Activated T-cell treated with anti-CD3 and anti-CD28 coated beads for 1 hour (primary cell): ENCODE results near the gene ZMPSTE24.

ENCODE experiments used
- DNase-seq: peaks from one replicate; pipeline ENCODE4 v3.0.0-alpha.2; 2020; ENCODE audit warnings: low read depth

ZMPSTE24 gene

GRCh38 chr1:40264354-40264781 lies 6.3 kb downstream of the ZMPSTE24 start:
- DNase-seq = no peak

DNA sequence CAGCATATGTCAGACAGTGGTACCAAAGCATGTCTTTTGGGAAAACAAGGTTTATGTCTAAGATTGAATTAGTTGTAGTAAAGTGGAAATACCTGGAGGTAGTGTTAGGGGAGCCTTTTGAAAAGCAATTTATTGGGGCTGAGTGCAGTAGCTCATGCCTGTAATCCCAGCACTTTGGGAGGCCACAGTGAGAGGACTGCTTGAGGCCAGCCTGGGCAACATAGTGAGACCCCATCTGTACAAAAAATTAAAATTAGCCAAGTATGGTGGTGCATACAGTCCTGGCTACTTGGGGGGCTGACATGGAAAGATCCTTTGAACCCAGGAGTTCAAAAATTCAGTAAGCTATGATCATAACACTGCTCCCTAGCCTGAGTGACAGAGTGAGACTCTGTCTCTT lies 7.3 kb downstream of the ZMPSTE24 start:
- no peak for DNase-seq

- no peak for DNase-seq
Measured at GRCh38 chr1:40265919-40266318, 7.9 kb downstream of the ZMPSTE24 start.

GRCh38 chr1:40266786-40267535 lies 8.9 kb downstream of the ZMPSTE24 start:
- no peak for DNase-seq

GRCh38 chr1:40267767-40268187 lies 9.7 kb downstream of the ZMPSTE24 start:
- DNase-seq = no peak

DNA sequence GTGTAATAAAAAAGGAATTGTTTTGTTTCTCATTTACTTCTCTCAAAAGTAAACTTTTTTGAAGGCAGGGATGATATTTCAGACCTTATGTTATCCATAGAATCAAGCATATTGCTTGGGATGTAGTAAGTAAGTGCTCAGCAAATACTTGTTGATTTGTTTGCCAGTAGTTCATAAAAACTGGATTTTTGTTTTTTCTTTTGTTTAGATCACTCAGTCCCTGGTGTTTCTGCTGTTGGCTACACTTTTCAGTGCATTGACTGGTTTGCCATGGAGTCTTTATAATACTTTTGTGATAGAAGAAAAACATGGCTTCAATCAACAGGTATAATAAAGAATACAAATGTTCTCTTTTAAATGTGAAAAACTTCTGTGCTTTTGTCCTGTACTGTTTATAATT lies 10.2 kb downstream of the ZMPSTE24 start:
- no peak for DNase-seq

DNA sequence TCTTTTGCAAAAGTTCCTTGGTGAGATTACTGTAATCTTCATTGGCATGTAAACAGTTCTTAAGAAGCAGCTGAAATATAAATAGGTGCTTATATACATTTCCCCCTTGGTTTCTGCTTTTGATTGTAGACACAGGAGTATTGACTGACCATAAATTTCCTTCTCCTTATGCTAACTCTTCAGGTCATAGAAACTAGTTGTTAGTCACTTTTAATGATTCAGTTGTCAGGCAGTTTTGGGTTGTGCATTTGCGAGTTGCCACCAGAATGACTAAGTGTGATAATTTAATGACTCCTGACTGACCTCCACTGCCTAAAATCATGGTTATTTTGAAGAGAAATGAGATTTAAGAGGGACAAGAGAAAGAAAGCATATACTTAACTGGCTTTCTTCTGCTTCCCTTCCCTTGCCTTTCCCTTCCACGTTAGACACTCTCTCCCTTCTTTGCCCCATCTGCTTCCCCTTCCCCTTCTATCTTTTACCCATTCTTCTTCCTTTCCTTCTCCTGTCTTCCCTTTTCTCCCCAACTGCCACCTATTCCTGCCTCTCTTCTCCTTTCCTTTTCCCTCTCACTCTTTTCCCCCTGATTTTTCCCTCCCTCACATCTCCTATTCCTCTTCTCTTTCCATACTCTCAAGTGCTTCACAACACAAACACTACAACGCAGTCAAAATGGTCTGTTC lies 12.3 kb downstream of the ZMPSTE24 start:
- no peak for DNase-seq

GRCh38 chr1:40272653-40273213 lies 14.7 kb downstream of the ZMPSTE24 start:
- no peak for DNase-seq

DNA sequence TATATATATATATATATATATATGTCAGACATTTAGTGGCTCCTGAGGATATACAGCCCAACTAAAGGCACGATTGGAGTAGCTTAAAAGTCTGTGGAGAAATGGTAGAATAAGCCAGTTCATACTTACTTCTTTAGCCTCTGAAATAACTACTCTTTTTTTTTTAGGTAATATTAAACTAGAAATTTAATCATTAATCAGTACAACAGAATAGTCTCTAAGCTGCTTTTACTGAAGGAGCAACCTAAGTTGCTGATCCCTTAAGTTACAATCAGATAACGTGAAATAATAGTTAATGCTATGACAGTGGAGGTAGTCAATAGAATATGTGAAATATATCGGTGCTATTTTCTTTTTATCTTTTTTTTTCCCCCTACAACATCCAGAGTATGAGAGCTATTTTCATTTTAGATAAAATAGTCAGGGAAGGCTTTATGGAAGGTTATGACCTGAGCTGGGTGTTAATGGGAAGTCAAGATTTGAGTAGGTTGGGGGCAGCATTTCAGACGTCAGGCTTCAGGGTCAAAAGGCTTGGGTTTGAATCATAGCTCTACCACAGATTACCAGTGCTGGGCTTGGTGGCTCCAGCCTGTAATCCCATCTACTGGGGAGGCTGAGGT lies 15.6 kb downstream of the ZMPSTE24 start:
- DNase-seq = no peak

- DNase-seq = no peak
Measured at GRCh38 chr1:40274331-40274730, 16.3 kb downstream of the ZMPSTE24 start.

- no peak for DNase-seq
Measured at GRCh38 chr1:40276122-40276521, 18.1 kb downstream of the ZMPSTE24 start.

DNA sequence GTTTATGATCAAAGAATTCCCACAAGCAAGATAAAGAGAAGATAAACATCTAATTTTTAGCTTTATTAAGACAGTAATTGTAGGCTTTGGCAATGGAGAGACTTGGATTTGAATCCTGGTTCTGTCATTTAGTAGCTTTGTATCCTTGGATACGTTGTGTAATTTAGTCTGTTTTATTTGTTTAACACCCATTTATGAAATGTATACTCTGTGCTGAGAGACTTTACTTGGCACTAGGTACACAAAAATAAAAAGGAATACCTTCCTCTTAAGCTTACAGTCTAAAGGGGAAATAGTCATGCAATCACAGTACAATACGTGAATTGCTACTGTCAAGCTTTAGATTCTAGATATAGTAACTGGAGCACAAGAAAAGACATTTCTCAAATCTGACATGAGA lies 23.8 kb downstream of the ZMPSTE24 start:
- DNase-seq = no peak

GRCh38 chr1:40291293-40291692 lies 33.3 kb downstream of the ZMPSTE24 start:
- no peak for DNase-seq

GRCh38 chr1:40299366-40300248 lies 41.6 kb downstream of the ZMPSTE24 start:
- no peak for DNase-seq

DNA sequence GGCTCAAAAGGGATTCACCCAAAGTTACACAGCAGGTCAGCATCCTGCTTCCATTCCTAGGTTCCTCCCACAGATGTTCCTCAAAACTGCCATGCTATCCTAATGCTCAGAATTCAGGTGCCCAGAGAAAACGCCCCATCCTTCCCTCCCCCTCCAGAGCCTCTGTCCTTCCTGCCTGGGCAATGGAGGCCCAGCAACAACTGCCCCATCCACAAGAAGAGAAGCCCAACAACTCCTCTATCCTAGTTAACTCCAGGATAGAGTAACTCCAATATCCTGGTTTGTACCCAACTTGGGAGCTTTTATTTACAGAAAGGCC lies 42.2 kb downstream of the ZMPSTE24 start:
- no peak for DNase-seq

GRCh38 chr1:40300651-40301050 lies 42.6 kb downstream of the ZMPSTE24 start:
- DNase-seq = no peak

DNA sequence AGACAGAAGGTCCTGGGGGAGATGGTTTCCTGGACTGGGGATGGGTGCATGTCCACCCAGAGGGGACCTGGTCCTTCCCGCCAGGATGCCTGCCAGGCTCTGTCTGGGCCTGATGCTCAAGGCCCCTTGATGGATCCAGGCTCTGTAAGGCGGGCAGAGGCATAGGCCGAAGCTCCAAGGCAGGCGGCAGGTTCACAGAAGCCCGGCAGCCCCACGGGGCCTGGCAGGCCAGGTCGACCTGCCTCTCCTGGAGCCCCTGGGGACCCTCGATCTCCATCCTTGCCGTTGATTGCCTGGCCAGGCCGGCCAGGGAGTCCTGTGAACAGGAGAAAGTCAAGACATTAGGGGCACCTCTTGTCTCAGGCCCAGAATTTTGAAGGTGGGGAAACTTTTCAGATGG lies 43.0 kb downstream of the ZMPSTE24 start:
- DNase-seq = no peak

DNA sequence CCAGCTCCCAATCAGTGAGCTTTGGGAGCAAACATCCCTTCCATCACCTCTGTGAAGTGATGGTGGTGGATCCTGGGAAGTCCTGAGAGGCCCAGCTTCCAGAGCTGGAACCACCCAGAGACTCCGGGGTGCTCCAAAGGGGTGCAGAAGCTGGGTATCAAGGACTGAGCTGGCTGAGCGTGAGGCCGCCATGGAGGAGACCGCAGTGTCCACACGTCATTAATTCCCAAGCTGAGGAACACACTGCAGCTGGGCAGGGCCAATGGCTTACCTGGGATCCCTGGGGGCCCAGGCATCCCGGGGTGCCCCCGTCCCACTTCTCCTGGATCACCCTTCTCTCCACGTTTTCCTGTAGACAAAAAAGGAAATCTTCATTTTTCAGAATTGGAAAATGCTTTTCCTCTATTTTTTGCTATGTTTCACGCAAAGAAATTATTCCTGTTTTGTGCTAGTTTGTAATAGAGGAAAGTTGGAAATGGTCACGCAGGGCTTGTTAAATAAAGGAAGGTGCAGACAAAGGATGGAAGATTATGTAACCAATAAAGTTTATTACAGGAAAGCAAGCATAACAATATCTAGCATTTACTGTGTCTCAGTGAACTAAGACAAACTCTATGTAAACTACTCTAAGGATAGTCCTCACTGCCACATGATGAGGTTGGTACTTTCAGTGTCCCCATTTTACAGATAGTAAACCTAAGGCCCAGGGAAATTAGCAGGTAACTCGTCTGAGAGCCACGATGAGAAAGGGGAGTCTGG lies 43.7 kb downstream of the ZMPSTE24 start:
- DNase-seq = no peak

- no peak for DNase-seq
Measured at GRCh38 chr1:40302475-40302874, 44.4 kb downstream of the ZMPSTE24 start.

- DNase-seq = no peak
Measured at GRCh38 chr1:40303051-40303771, 45.2 kb downstream of the ZMPSTE24 start.

DNA sequence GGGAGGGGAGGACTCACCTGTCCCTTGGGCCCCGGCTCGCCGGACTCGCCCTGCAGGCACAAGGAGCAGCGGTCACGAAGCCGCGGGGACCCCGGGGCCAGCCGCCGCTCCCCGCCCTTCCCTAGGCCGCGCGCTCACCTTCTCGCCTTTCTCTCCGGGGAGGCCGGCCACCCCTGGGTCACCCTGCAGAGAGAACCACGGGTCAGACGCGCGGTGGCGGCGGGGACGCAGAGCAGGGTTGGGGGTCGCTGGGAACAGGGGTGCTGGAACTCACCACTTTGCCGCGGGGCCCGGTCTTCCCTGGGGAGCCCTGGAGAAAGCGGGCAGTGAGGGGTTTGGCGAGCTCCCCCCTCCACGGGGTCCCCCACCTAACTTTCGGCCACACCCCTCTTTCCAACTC lies 45.8 kb downstream of the ZMPSTE24 start:
- no peak for DNase-seq
